GM19328 (cell line): ENCODE results near the gene FGFR3.

Source experiments
- ATAC-seq: cut with Tn5 transposase; IDR thresholded peaks from one replicate; pipeline ENCODE4 v1.9.1; 2021; ENCODE audit warnings: mild to moderate bottlenecking, moderate library complexity; ENCODE audit not compliant: unreplicated experiment

FGFR3 gene

GRCh38 chr4:1792832-1793495, at the start of gene FGFR3:
Gene FGFR3, plus strand, starts transcription at chr4:1793293. Its CDS starts 642 bp downstream, at chr4:1793935.
- ATAC-seq: no peak

- no peak for ATAC-seq
Measured at GRCh38 chr4:1743551-1743950, 49.5 kb upstream of the FGFR3 start.

- no peak for ATAC-seq
Measured at GRCh38 chr4:1743975-1744374, 49.1 kb upstream of the FGFR3 start.

- ATAC-seq: no peak
Measured at GRCh38 chr4:1744552-1744951, 48.5 kb upstream of the FGFR3 start.

- no peak for ATAC-seq
Measured at GRCh38 chr4:1745165-1745564, 47.9 kb upstream of the FGFR3 start.

- no peak for ATAC-seq
Measured at GRCh38 chr4:1745697-1746096, 47.4 kb upstream of the FGFR3 start.

GRCh38 chr4:1746265-1746691, 46.8 kb upstream of the FGFR3 start:
- no peak for ATAC-seq

GRCh38 chr4:1746919-1747602, 46.0 kb upstream of the FGFR3 start:
- ATAC-seq: no peak

- ATAC-seq: no peak
Measured at GRCh38 chr4:1747603-1747967, 45.5 kb upstream of the FGFR3 start.

GRCh38 chr4:1748465-1748995, 44.6 kb upstream of the FGFR3 start:
- ATAC-seq: no peak

GRCh38 chr4:1749370-1749769, 43.7 kb upstream of the FGFR3 start:
- no peak for ATAC-seq

GRCh38 chr4:1749826-1750225, 43.3 kb upstream of the FGFR3 start:
- no peak for ATAC-seq

- ATAC-seq: no peak
Measured at GRCh38 chr4:1750381-1751154, 42.5 kb upstream of the FGFR3 start.

GRCh38 chr4:1751155-1751918, 41.8 kb upstream of the FGFR3 start:
- ATAC-seq: no peak

- no peak for ATAC-seq
Measured at GRCh38 chr4:1751919-1752283, 41.2 kb upstream of the FGFR3 start.

- no peak for ATAC-seq
Measured at GRCh38 chr4:1752284-1753041, 40.6 kb upstream of the FGFR3 start.

GRCh38 chr4:1753294-1753696, 39.8 kb upstream of the FGFR3 start:
- ATAC-seq: no peak

GRCh38 chr4:1753697-1754311, 39.3 kb upstream of the FGFR3 start:
- ATAC-seq: no peak

- ATAC-seq: no peak
Measured at GRCh38 chr4:1754336-1754735, 38.8 kb upstream of the FGFR3 start.

GRCh38 chr4:1755297-1755696, 37.8 kb upstream of the FGFR3 start:
- no peak for ATAC-seq
